OCI-LY1 (cell line): ENCODE measurements around the gene PEAR1.

Experiments
- CTCF ChIP-seq: fragments of 200-600 bp; sonication (generic), shearing (Covaris generic); IDR thresholded peaks from 2 replicates; pipeline ENCODE4 v1.5.1; 2017; ENCODE audit warnings: mild to moderate bottlenecking, antibody characterized with exemption, low read length, moderate library complexity, mixed read lengths
- EZH2 ChIP-seq: fragments of 200-600 bp; sonication (generic), shearing (Covaris generic); IDR thresholded peaks from 2 replicates; pipeline ENCODE4 v1.8.0; 2017; ENCODE audit warnings: borderline replicate concordance, mixed run types, mild to moderate bottlenecking, antibody characterized with exemption, low read length, moderate library complexity, mixed read lengths

GRCh38 chr1:156922986-156923669 lies 29.6 kb downstream of the PEAR1 start:
- TF ChIP-seq CTCF: no peak
- TF ChIP-seq EZH2: no peak
